Activated T-helper 2 cell treated with anti-CD3 and anti-CD28 coated beads, Interferon-gamma antibody, Interleukin-2, Interleukin-4, amounts not matched to agents 10 μg/mL and 5 μg/mL and 100 μg/mL, durations not matched to agents 14 hours and 24 hours and 36 hours (primary cell): ENCODE measurements around the gene C1QTNF8. TPM values are rescaled to one million over a fixed set of nuclear protein-coding genes. Genes with fewer than 3 reads are reported as not detected.
"Not testable (repeated sequence)": the region's sequence is repeated elsewhere in the genome, so short reads cannot be mapped to it uniquely, and the experiment has no call there.

Source experiments
- DNase-seq: peaks from one replicate; pipeline ENCODE4 v3.0.0; 2021; ENCODE audit warnings: low spot score
- H3K27ac Mint-ChIP-seq: one replicate; pipeline ENCODE4 v1.8.0; 2021; ENCODE audit warnings: mixed read lengths
- H3K27me3 Mint-ChIP-seq: one replicate; pipeline ENCODE4 v1.8.0; 2021; ENCODE audit warnings: low read depth, mixed read lengths
- H3K36me3 Mint-ChIP-seq: one replicate; pipeline ENCODE4 v1.8.0; 2021; ENCODE audit warnings: low read depth, mixed read lengths
- H3K4me1 Mint-ChIP-seq: one replicate; pipeline ENCODE4 v1.8.0; 2021; ENCODE audit warnings: low read depth, mixed read lengths
- H3K4me3 Mint-ChIP-seq: one replicate; pipeline ENCODE4 v1.8.0; 2021; ENCODE audit warnings: low read depth, mild to moderate bottlenecking, moderate library complexity, mixed read lengths
- H3K9me3 Mint-ChIP-seq: one replicate; pipeline ENCODE4 v1.8.0; 2021; ENCODE audit warnings: mixed read lengths
- intact Hi-C: fragments of 100-400 bp; cut with micrococcal nuclease; formaldehyde crosslinking; loops from one replicate; pipeline ENCODE4 v1.15.1; 2023
- total RNA-seq: library from RNA; stranded (reverse); gene quantifications from 2 replicates; pipeline ENCODE4 v1.2.3, GENCODE V29; 2022

Gene C1QTNF8
- total RNA-seq, 1 donor from 2014 or later: not detected

- Mint-ChIP-seq H3K9me3 (no peaks in the 10 kb centered on the region), H3K4me1 (no peaks in the 10 kb centered on the region), H3K27me3 (peaks cover 2% of the 10 kb centered on the region), H3K36me3 (no peaks in the 10 kb centered on the region), H3K27ac (no peak overlapping the region), H3K4me3 (no peak overlapping the region)
- intact Hi-C loops: no loop called here
- DNase-seq: no peak
These were observed 5.1 kb upstream of the C1QTNF8 start for GRCh38 chr16:1101133-1101532.

GRCh38 chr16:1100084-1100800, 4.2 kb upstream of the C1QTNF8 start:
- no peaks in the 10 kb centered on the region for H3K36me3 Mint-ChIP-seq
- no peak overlapping the region for H3K4me3 Mint-ChIP-seq
- H3K4me1 Mint-ChIP-seq: no peaks in the 10 kb centered on the region
- intact Hi-C loops: no loop called here
- H3K27ac Mint-ChIP-seq: no peak overlapping the region
- no peaks in the 10 kb centered on the region for H3K9me3 Mint-ChIP-seq
- no peak for DNase-seq
- H3K27me3 Mint-ChIP-seq: peaks cover 2% of the 10 kb centered on the region

- no peak overlapping the region for H3K27ac Mint-ChIP-seq
- no peaks in the 10 kb centered on the region for H3K9me3 Mint-ChIP-seq
- peaks cover 2% of the 10 kb centered on the region for H3K27me3 Mint-ChIP-seq
- H3K36me3 Mint-ChIP-seq: no peaks in the 10 kb centered on the region
- intact Hi-C loops: no loop called here
- no peak for DNase-seq
- H3K4me1 Mint-ChIP-seq: no peaks in the 10 kb centered on the region
- H3K4me3 Mint-ChIP-seq: no peak overlapping the region
These were observed 3.4 kb upstream of the C1QTNF8 start for GRCh38 chr16:1099189-1100083.

DNA sequence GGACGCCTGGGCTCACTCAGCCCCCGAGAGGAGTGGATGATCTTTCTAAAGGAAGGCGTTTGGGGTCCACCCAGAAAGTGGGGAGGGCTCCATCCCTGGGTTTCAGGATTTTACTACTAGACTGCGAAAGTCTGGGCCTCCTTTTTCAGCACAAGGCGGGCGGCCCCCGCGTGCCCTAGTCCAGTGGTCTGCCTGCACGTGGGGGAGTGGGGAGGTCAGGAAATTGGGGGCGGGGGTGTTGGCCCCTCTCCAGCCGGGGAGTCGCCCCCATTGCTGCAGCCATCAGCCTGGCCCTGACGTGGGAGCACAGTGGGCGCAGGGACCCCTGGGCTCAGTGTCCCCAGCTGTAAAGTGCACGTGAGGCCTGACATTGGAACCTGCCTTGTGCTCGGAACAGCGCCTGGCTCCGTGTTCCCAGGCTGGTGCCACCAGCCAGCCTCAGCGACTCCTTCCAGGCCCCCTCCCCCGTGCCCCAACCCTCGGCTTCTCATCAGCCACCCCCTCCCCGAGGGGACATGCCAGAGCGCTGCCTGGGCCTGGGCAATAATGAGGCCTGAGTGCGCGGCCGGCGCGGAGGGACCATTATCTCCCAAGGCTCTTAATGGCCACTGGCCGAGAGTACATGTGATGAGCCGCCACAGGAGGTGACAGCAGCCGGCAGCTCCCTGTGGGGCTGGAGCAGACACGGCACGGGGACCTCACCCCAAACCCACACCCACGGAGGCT, 2.4 kb upstream of the C1QTNF8 start:
- no peak overlapping the region for H3K4me3 Mint-ChIP-seq
- H3K9me3 Mint-ChIP-seq: no peaks in the 10 kb centered on the region
- no peak for DNase-seq
- intact Hi-C loops: no loop called here
- no peak overlapping the region for H3K27ac Mint-ChIP-seq
- H3K4me1 Mint-ChIP-seq: no peaks in the 10 kb centered on the region
- H3K27me3 Mint-ChIP-seq: no peaks in the 10 kb centered on the region
- no peaks in the 10 kb centered on the region for H3K36me3 Mint-ChIP-seq

DNA sequence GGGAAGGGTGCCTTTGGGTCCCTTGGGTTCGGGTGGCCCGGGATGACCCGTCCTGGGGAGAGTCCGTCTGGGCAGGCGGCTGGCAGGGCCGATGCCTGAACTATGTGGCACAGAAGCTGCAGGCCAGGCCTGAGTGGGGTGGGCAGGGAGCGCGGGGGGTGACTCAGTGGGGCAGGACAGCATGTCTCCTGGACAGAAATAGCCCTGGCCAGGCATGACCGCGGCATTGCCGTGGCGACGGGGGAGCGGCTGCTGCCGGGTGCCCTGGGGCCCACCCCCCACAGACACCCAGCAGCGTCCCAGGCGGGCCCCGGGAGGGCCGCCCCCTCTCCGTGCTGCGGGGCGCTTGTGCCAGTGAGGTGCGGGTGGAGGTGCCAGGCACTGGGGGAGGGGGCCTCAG, 1.8 kb upstream of the C1QTNF8 start:
- no peak for DNase-seq

DNA sequence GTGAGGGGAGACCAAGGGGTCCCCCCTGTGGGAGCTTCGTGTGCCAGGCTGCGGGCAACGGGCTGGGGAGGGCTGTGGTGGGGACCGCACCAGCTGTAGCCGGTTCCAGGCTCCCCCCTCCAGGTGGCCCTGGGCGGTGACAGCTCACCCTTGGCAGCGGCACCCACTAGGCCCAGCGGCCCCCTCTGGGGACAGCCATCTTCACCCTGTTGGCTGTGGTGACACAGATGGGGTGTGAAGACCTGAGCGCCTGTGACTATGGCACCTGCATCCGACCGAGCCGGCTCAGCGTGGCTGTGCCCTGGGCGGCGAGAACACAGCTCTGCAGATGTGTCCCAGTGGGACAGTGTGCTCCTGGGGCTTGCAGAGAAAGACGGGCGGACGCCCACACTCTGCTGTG, 1.1 kb upstream of the C1QTNF8 start:
- H3K36me3 Mint-ChIP-seq: no peaks in the 10 kb centered on the region
- no peaks in the 10 kb centered on the region for H3K9me3 Mint-ChIP-seq
- no peak for DNase-seq
- H3K27me3 Mint-ChIP-seq: no peaks in the 10 kb centered on the region
- intact Hi-C loops: no loop called here
- H3K27ac Mint-ChIP-seq: no peak overlapping the region
- no peaks in the 10 kb centered on the region for H3K4me1 Mint-ChIP-seq
- H3K4me3 Mint-ChIP-seq: no peak overlapping the region

More for the DNA sequence above, 1.8 kb upstream of the C1QTNF8 start:
- no peak overlapping the region for H3K4me3 Mint-ChIP-seq
- H3K9me3 Mint-ChIP-seq: no peaks in the 10 kb centered on the region
- H3K27me3 Mint-ChIP-seq: no peaks in the 10 kb centered on the region
- no peaks in the 10 kb centered on the region for H3K36me3 Mint-ChIP-seq
- intact Hi-C loops: no loop called here
- H3K27ac Mint-ChIP-seq: no peak overlapping the region
- no peaks in the 10 kb centered on the region for H3K4me1 Mint-ChIP-seq

- Mint-ChIP-seq H3K27ac (no peak overlapping the region), H3K9me3 (no peaks in the 10 kb centered on the region), H3K4me1 (no peaks in the 10 kb centered on the region), H3K4me3 (no peak overlapping the region), H3K27me3 (no peaks in the 10 kb centered on the region), H3K36me3 (no peaks in the 10 kb centered on the region)
- intact Hi-C loops: no loop called here
- no peak for DNase-seq
These were observed 435 bp downstream of the C1QTNF8 start for GRCh38 chr16:1095450-1096168.

- no peak overlapping the region for H3K4me3 Mint-ChIP-seq
- no peak overlapping the region for H3K27ac Mint-ChIP-seq
- no peaks in the 10 kb centered on the region for H3K4me1 Mint-ChIP-seq
- no peak for DNase-seq
- H3K9me3 Mint-ChIP-seq: no peaks in the 10 kb centered on the region
- intact Hi-C loops: no loop called here
- no peaks in the 10 kb centered on the region for H3K27me3 Mint-ChIP-seq
- H3K36me3 Mint-ChIP-seq: no peaks in the 10 kb centered on the region
These were observed 1.2 kb downstream of the C1QTNF8 start for GRCh38 chr16:1094601-1095449.

DNA sequence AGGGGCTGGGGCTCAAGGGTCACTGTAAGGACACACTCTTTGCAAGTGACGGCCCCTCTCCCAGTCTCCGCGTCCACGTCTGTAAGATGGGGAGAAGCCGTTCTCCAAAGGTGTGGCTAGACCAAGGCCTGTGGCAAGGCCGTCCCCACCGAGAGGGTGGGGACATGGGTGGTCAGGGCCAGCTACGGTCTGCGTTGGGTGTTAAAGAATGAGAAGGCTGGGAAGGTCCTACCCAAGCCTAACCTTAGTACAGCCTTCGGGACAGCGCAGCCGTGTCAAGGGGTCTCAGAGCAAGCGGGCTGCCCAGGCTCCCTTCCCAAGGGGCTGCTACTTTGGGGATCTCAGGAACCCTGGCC, 1.9 kb downstream of the C1QTNF8 start:
- no peaks in the 10 kb centered on the region for H3K27me3 Mint-ChIP-seq
- DNase-seq: no peak
- no peak overlapping the region for H3K4me3 Mint-ChIP-seq
- no peaks in the 10 kb centered on the region for H3K9me3 Mint-ChIP-seq
- H3K27ac Mint-ChIP-seq: no peak overlapping the region
- no peaks in the 10 kb centered on the region for H3K36me3 Mint-ChIP-seq
- intact Hi-C loops: no loop called here
- H3K4me1 Mint-ChIP-seq: no peaks in the 10 kb centered on the region

DNA sequence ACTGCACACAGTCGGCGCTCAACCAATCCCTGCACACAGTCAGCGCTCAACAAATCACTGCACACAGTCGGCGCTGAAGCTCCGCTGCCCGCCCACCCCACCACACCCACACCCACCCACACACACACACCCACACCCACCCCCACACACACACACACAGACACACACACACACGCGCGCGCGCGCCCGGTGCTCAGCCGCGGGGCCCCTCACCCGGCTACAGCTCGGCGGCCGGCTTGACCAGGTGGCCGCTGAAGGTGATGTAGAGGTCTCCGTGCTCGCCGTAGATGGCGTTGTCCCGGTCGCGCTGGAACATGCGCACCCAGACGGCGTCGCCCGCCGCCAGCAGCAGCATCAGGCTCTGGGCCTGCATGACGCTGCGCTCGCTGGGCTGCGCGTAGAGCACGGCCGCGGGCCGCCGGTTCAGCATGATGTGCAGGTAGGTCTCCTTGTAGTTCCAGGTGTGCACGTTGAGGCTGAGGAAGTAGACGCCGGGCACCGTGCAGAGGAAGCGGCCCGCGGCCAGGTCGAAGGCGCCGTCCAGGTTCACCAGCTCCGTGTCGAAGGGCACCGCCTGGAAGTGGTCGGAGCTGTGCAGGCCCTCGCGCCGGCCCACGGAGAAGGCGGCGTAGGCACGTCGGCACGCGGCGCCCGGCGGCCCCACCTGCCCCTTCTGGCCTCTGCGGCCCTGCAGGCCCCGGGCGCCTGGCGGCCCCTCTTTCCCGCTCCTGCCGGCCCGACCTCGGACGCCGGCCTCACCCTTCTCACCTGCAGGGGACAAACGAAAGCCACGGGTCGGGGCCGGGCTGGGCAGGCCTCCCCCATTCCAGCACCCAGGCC, 2.5 kb downstream of the C1QTNF8 start:
- no peak for DNase-seq
- no peak overlapping the region for H3K27ac Mint-ChIP-seq
- intact Hi-C loops: no loop called here
- no peak overlapping the region for H3K4me3 Mint-ChIP-seq
- H3K27me3 Mint-ChIP-seq: no peaks in the 10 kb centered on the region
- no peaks in the 10 kb centered on the region for H3K36me3 Mint-ChIP-seq
- no peaks in the 10 kb centered on the region for H3K4me1 Mint-ChIP-seq
- H3K9me3 Mint-ChIP-seq: no peaks in the 10 kb centered on the region

DNA sequence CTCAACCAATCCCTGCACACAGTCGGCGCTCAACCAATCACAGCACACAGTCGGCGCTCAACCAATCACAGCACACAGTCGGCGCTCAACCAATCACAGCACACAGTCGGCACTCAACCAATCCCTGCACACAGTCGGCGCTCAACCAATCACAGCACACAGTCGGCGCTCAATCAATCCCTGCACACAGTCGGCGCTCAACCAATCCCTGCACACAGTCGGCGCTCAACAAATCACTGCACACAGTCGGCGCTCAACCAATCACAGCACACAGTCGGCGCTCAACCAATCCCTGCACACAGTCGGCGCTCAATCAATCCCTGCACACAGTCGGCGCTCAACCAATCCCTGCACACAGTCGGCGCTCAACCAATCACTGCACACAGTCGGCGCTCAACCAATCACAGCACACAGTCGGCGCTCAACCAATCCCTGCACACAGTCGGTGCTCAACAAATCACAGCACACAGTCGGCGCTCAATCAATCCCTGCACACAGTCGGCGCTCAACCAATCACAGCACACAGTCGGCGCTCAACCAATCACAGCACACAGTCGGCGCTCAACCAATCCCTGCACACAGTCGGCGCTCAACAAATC, 3.3 kb downstream of the C1QTNF8 start:
- DNase-seq, H3K36me3 Mint-ChIP-seq, H3K27me3 Mint-ChIP-seq: not testable (repeated sequence)

More for the DNA sequence above, 3.3 kb downstream of the C1QTNF8 start:
- H3K27ac Mint-ChIP-seq, H3K4me1 Mint-ChIP-seq, H3K4me3 Mint-ChIP-seq, intact Hi-C loops, H3K9me3 Mint-ChIP-seq: not testable (repeated sequence)
